ENCODE measurements around the gene ODAD2. TPM values are rescaled to one million over a fixed set of nuclear protein-coding genes. Genes with fewer than 3 reads are reported as not detected.

Gene ODAD2
- total RNA-seq, 1 donor from 2014 or later = 1.8 TPM

DNA sequence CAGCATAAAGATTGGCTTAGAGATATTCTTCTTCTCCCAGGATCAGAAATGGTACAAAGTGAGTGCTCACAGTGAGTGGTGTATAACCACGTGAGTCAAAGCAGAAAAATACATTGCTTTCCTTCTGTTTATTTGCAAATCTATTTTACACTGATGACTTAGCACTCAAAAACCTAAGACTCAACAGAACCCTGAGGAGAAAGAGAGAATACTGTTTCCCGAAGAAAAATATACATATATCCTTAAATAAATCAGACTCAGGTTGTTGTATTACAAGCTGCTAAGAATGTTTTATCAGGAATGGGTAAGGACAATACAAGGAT is 48.7 kb downstream of the ODAD2 start:
- Histone ChIP-seq H3K36me3 (ENCODE audit: control insufficient read depth, insufficient read depth, low read length) (no peaks in the 10 kb centered on the region), H3K4me3 (ENCODE audit: low read depth, low read length) (no peak overlapping the region), H3K27me3 (ENCODE audit: control insufficient read depth, insufficient read depth, low read length) (no peaks in the 10 kb centered on the region)
- DNase-seq (ENCODE audit: low read depth) = no peak
- TF ChIP-seq, protein P1, sequence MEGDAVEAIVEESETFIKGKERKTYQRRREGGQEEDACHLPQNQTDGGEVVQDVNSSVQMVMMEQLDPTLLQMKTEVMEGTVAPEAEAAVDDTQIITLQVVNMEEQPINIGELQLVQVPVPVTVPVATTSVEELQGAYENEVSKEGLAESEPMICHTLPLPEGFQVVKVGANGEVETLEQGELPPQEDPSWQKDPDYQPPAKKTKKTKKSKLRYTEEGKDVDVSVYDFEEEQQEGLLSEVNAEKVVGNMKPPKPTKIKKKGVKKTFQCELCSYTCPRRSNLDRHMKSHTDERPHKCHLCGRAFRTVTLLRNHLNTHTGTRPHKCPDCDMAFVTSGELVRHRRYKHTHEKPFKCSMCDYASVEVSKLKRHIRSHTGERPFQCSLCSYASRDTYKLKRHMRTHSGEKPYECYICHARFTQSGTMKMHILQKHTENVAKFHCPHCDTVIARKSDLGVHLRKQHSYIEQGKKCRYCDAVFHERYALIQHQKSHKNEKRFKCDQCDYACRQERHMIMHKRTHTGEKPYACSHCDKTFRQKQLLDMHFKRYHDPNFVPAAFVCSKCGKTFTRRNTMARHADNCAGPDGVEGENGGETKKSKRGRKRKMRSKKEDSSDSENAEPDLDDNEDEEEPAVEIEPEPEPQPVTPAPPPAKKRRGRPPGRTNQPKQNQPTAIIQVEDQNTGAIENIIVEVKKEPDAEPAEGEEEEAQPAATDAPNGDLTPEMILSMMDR (IDR thresholded peaks at IDR 0.05; ENCODE audit: insufficient read depth, low read length, poor library complexity, severe bottlenecking) = no peak

DNA sequence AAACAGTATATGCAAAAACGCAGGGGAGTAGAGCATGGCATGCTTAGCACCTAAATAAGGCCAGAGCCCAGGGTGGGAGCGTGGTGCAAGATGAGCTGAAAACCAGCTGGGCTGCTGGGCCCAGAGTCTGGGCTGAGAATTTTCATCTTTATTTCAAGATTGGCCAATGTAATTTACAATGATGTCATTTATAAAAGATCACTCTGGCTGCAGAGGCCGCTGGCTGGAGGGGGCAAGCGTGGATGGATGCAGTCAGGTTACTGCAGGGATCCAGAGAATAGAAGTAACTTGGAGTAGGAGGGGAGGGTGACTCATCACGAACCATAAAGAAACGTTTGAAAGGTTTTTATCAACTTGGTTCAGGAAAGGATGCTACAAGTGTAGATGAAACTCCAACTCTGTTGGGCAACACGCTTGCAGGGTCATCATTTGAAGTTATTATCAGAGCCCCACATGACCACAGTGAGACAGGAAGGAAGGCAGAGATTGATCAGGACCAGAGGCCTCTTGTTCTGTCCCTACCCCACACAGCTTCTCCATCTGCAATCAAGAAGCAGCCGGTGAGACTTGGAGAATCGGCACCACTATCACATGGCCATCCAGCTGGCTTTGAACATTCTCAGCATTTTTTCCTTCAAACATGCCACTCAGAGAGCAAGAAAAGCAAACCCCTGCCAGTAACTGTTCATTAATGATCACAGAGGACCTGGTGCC is 49.2 kb downstream of the ODAD2 start:
- no peak overlapping the region for H3K4me3 ChIP-seq (ENCODE audit: low read depth, low read length)
- H3K36me3 ChIP-seq (ENCODE audit: control insufficient read depth, insufficient read depth, low read length) = no peaks in the 10 kb centered on the region
- TF ChIP-seq, protein P1 (IDR thresholded peaks at IDR 0.05; ENCODE audit: insufficient read depth, low read length, poor library complexity, severe bottlenecking) = no peak
- H3K27me3 ChIP-seq (ENCODE audit: control insufficient read depth, insufficient read depth, low read length) = no peaks in the 10 kb centered on the region
- DNase-seq (ENCODE audit: low read depth) = no peak

DNA sequence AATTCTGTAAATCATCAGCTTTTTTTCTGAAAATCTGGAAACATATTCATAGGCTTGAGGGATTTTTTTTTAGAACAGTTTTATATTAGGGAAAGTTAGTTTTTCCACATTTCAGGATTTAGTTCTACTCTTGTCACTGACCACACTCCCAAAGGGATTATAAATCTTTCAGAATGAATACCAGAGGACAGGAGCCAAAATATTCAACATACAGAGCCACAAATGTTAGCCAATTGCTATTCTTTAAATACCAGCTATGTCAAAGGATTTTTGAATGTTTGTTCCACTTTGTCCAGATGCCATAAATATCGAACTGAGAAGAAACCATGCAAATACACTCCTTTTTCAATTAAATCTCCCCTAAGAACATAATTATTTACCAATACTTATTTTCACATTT is 50.7 kb downstream of the ODAD2 start:
- DNase-seq (ENCODE audit: low read depth) = no peak
- TF ChIP-seq, protein P1 (IDR thresholded peaks at IDR 0.05; ENCODE audit: insufficient read depth, low read length, poor library complexity, severe bottlenecking) = no peak
- H3K4me3 ChIP-seq (ENCODE audit: low read depth, low read length) = no peak overlapping the region
- H3K27me3 ChIP-seq (ENCODE audit: control insufficient read depth, insufficient read depth, low read length) = no peaks in the 10 kb centered on the region
- no peaks in the 10 kb centered on the region for H3K36me3 ChIP-seq (ENCODE audit: control insufficient read depth, insufficient read depth, low read length)

DNA sequence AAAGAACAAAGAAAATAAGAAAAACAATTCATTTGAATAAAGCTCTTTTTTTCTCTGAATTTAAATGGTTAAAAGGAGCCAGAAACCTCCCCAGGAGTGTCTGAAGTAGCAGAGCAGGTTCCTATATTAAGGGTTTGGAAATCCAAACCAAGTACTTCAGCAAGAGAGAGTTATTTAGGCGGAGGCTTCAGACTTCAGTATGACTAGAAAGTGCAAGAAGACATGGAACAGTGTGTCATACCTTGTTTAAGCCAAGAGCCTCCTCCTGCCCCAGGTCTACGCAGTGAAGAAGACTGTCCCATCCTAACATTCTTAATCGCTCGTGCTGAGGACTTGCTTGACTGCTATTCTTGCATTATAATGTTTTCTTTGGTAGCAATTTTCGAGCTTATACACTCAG is 51.3 kb downstream of the ODAD2 start:
- TF ChIP-seq, protein P1 (IDR thresholded peaks at IDR 0.05; ENCODE audit: insufficient read depth, low read length, poor library complexity, severe bottlenecking) = no peak
- Histone ChIP-seq H3K36me3 (ENCODE audit: control insufficient read depth, insufficient read depth, low read length) (no peaks in the 10 kb centered on the region), H3K27me3 (ENCODE audit: control insufficient read depth, insufficient read depth, low read length) (no peaks in the 10 kb centered on the region), H3K4me3 (ENCODE audit: low read depth, low read length) (no peak overlapping the region)
- DNase-seq (ENCODE audit: low read depth) = no peak

DNA sequence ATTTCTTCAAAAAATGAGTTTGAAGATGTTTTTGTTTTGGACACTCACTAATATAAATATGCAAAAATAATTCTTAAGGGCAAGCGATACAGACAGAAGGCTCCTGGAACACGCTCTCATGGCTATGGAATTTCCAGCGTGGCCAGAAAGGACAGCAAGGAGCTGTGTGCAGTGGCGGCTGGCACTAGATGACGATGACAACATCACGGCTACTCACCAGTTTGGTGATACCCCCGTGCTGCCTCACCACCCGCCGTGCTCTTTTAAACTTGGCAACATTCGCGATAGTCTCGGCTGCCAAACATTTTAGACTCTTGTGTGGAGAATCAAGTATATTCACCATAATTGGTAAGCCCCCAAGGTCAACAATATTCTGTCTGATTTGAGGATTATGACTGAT is 54.9 kb downstream of the ODAD2 start:
- TF ChIP-seq, protein P1 (IDR thresholded peaks at IDR 0.05; ENCODE audit: insufficient read depth, low read length, poor library complexity, severe bottlenecking) = no peak
- Histone ChIP-seq H3K27me3 (ENCODE audit: control insufficient read depth, insufficient read depth, low read length) (no peaks in the 10 kb centered on the region), H3K36me3 (ENCODE audit: control insufficient read depth, insufficient read depth, low read length) (no peaks in the 10 kb centered on the region), H3K4me3 (ENCODE audit: low read depth, low read length) (no peak overlapping the region)
- no peak for DNase-seq (ENCODE audit: low read depth)

DNA sequence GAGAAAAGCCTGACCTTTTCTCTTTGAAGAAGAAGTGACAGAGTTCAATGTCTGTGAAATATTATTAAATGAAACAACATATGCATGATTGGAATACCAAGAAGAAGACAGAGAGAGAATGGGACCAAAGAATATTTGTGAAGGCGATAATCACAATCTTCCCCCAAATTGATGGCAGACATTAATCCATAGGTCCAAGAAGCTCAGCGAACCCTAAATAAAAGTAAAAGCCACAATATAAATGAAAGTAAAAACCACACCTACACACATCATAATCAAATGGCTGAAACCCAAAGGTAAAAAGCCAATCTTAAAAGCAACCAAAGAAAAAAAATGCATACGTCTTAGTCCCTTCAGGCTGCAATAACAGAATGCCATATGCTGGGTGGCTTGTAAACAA is 84.0 kb downstream of the ODAD2 start:
- no peak for DNase-seq (ENCODE audit: low read depth)
- TF ChIP-seq, protein P1 (IDR thresholded peaks at IDR 0.05; ENCODE audit: insufficient read depth, low read length, poor library complexity, severe bottlenecking) = no peak
- H3K27me3 ChIP-seq (ENCODE audit: control insufficient read depth, insufficient read depth, low read length) = no peaks in the 10 kb centered on the region
- H3K36me3 ChIP-seq (ENCODE audit: control insufficient read depth, insufficient read depth, low read length) = no peaks in the 10 kb centered on the region
- H3K4me3 ChIP-seq (ENCODE audit: low read depth, low read length) = no peak overlapping the region
